Right ventricle myocardium superior (tissue), 1 donor: ENCODE data around the gene PLXDC1. TPM values are rescaled to one million over a fixed set of nuclear protein-coding genes. Genes with fewer than 3 reads are reported as not detected.

Experiments
- ATAC-seq: fragments of 200-7000 bp; cut with Tn5 transposase; one replicate; pipeline ENCODE4 v1.9.1; 2020; ENCODE audit warnings: mild to moderate bottlenecking; ENCODE audit not compliant: poor library complexity
- DNase-seq: peaks from one replicate; pipeline ENCODE4 v3.0.0-alpha.2; 2020
- intact Hi-C: fragments of 100-400 bp; cut with DNase I; formaldehyde crosslinking; loops from one replicate; pipeline ENCODE4 v1.11.2; 2022
- total RNA-seq: library from RNA; stranded (reverse); fragmentation: NEBNext Ultra II Directional; extraction: Animal tissue kit (Norgen Biotek cat#: 25700); gene quantifications from one replicate; pipeline ENCODE4 v1.2.1, GENCODE V29; 2021
- donor health status: DM: no; HTN: yes; CAD: no; lungs with severe emphysema.

The PLXDC1 gene
- total RNA-seq, 1 donor from 2014 or later, result 14.1 TPM

- intact Hi-C loops, result no loop called here
- ATAC-seq, result peak; percentile 5
- DNase-seq, result no peak
These were observed 13.9 kb upstream of the PLXDC1 start for GRCh38 chr17:39165178-39165840.

- intact Hi-C loops, result no loop called here
- ATAC-seq, result peak; percentile 91
These were observed 13.3 kb upstream of the PLXDC1 start for GRCh38 chr17:39164675-39165143.

GRCh38 chr17:39161962-39162361 is 10.5 kb upstream of the PLXDC1 start:
- ATAC-seq, result no peak
- DNase-seq, result no peak
- intact Hi-C loops, result no loop called here

More at GRCh38 chr17:39164675-39165143, 13.3 kb upstream of the PLXDC1 start:
- DNase-seq, result peak; percentile 95

- intact Hi-C loops, result no loop called here
- DNase-seq (no peak), ATAC-seq (no peak)
These were observed 7.2 kb upstream of the PLXDC1 start for GRCh38 chr17:39158623-39159022.

- intact Hi-C loops, result no loop called here
- ATAC-seq (no peak), DNase-seq (no peak)
These were observed 5.1 kb upstream of the PLXDC1 start for GRCh38 chr17:39156491-39156890.

GRCh38 chr17:39155654-39156053 is 4.2 kb upstream of the PLXDC1 start:
- intact Hi-C loops, result no loop called here
- ATAC-seq (no peak), DNase-seq (no peak)

GRCh38 chr17:39153599-39154051 is 2.2 kb upstream of the PLXDC1 start:
- intact Hi-C loops, result loop anchor here (5.0 kb wide), 2 partner anchors 86 to 171 kb away; no protein-coding TSS in a partner anchor
- DNase-seq, result peak; percentile 93
- ATAC-seq, result peak; percentile 90

GRCh38 chr17:39151943-39152818 is 744 bp upstream of the PLXDC1 start:
- ATAC-seq (peak; percentile 6), DNase-seq (peak; percentile 59)
- intact Hi-C loops, result loop anchor here (5.0 kb wide), 2 partner anchors 85 to 170 kb away; no protein-coding TSS in a partner anchor

- no peak for ATAC-seq
- intact Hi-C loops, result loop anchor here (5.0 kb wide), 2 partner anchors 83 to 168 kb away; no protein-coding TSS in a partner anchor
- DNase-seq, result no peak
These were observed 665 bp downstream of the PLXDC1 start for GRCh38 chr17:39150795-39151149.

GRCh38 chr17:39150104-39150634 is 1.3 kb downstream of the PLXDC1 start:
- DNase-seq, result peak; percentile 31

GRCh38 chr17:39147221-39148185 is 3.9 kb downstream of the PLXDC1 start:
- ATAC-seq (no peak), DNase-seq (peak; percentile 38)
- intact Hi-C loops, result no loop called here

More at GRCh38 chr17:39150104-39150634, 1.3 kb downstream of the PLXDC1 start:
- no peak for ATAC-seq
- intact Hi-C loops, result loop anchor here (5.0 kb wide), 2 partner anchors 83 to 168 kb away; no protein-coding TSS in a partner anchor

- no peak for ATAC-seq
- DNase-seq, result peak; percentile 4
These were observed 5.2 kb downstream of the PLXDC1 start for GRCh38 chr17:39146273-39146672.

GRCh38 chr17:39145143-39145542 is 6.3 kb downstream of the PLXDC1 start:
- ATAC-seq (no peak), DNase-seq (no peak)
- intact Hi-C loops, result no loop called here

More at GRCh38 chr17:39146273-39146672, 5.2 kb downstream of the PLXDC1 start:
- intact Hi-C loops, result no loop called here

- intact Hi-C loops, result no loop called here
- DNase-seq (peak; percentile 94), ATAC-seq (peak; percentile 85)
These were observed 7.0 kb downstream of the PLXDC1 start for GRCh38 chr17:39144416-39144840.

GRCh38 chr17:39143552-39144093 is 7.8 kb downstream of the PLXDC1 start:
- DNase-seq (peak; percentile 90), ATAC-seq (peak; percentile 78)
- intact Hi-C loops, result no loop called here

- ATAC-seq, result no peak
- intact Hi-C loops, result no loop called here
- no peak for DNase-seq
These were observed 9.3 kb downstream of the PLXDC1 start for GRCh38 chr17:39141915-39142664.

GRCh38 chr17:39141294-39141693 is 10.1 kb downstream of the PLXDC1 start:
- intact Hi-C loops, result no loop called here
- ATAC-seq (no peak), DNase-seq (no peak)
